HG02678 (cell line): ENCODE measurements around the gene PICK1.
"Not testable (repeated sequence)": the region's sequence is repeated elsewhere in the genome, so short reads cannot be mapped to it uniquely, and the experiment has no call there.

Source experiments
- ATAC-seq: cut with Tn5 transposase; IDR thresholded peaks from one replicate; pipeline ENCODE4 v1.9.1; 2021; ENCODE audit warnings: mild to moderate bottlenecking, moderate library complexity; ENCODE audit not compliant: unreplicated experiment

Gene PICK1

GRCh38 chr22:38073150-38074130 lies 16.2 kb downstream of the PICK1 start:
- ATAC-seq: no peak

- ATAC-seq: no peak
These were observed 17.2 kb downstream of the PICK1 start for GRCh38 chr22:38074181-38075104.

- no peak for ATAC-seq
These were observed 18.1 kb downstream of the PICK1 start for GRCh38 chr22:38075105-38075825.

GRCh38 chr22:38075961-38076360 lies 18.8 kb downstream of the PICK1 start:
- ATAC-seq: no peak

DNA sequence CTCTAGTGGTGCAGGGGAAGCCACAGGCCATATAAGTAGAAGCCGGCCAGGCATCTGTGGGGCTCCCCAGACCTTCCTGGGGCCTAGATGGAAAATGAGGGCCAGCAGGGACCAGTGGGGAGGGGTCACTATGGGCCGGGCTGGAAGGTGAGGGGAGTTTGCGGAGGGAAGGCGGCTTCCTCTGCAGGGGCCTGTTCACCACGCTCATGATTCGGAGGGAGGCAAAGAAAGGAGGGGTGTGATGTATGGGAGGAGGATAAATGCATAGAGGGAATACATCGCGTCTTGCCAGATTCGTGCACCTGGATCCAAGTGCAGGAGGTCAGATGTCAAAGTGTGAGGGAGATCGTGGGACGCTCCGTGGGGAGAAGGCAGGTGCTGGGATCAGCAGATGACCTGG lies 19.9 kb downstream of the PICK1 start:
- no peak for ATAC-seq

GRCh38 chr22:38077595-38077994 lies 20.4 kb downstream of the PICK1 start:
- no peak for ATAC-seq

GRCh38 chr22:38078046-38078840 lies 21.0 kb downstream of the PICK1 start:
- no peak for ATAC-seq

- not testable (repeated sequence) for ATAC-seq
These were observed 22.0 kb downstream of the PICK1 start for GRCh38 chr22:38079208-38079607.

DNA sequence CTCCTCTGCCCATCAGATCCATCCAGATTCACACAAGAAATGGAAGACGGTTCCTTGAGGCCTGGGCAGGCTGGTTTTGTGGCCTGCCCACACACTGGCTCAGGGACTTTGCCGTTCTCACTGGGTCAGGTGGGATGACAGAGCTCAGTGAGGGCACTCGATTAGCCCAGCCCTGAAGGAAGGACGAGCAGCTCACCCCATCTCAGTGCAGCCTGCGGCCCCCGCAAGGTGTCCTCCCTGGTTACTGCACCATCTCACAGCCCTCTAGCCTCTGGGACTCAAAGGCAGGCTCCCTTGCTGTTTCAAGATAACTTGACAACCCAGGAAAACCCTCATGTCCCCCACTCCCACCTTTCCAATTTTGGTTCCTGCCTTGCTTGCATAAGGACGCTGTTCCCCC lies 22.6 kb downstream of the PICK1 start:
- no peak for ATAC-seq

DNA sequence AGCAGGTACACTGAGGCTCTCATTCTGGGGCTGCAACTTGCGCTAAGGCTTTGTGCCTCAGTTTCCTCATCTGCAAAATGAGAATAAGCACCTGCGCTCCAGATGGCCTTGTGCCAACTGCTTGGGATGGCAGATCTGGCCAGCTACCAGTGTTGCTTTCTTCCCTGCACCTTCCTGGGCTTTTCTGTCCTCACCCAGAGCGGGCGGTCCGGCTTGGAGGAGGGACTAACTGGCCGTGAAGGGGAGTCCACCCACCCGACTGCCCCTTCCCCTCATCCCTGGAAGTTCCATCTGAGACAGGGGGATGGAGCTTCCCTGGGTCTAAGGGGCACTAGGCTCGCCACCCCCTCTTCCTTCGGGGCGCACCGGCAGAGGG lies 23.3 kb downstream of the PICK1 start:
- no peak for ATAC-seq

DNA sequence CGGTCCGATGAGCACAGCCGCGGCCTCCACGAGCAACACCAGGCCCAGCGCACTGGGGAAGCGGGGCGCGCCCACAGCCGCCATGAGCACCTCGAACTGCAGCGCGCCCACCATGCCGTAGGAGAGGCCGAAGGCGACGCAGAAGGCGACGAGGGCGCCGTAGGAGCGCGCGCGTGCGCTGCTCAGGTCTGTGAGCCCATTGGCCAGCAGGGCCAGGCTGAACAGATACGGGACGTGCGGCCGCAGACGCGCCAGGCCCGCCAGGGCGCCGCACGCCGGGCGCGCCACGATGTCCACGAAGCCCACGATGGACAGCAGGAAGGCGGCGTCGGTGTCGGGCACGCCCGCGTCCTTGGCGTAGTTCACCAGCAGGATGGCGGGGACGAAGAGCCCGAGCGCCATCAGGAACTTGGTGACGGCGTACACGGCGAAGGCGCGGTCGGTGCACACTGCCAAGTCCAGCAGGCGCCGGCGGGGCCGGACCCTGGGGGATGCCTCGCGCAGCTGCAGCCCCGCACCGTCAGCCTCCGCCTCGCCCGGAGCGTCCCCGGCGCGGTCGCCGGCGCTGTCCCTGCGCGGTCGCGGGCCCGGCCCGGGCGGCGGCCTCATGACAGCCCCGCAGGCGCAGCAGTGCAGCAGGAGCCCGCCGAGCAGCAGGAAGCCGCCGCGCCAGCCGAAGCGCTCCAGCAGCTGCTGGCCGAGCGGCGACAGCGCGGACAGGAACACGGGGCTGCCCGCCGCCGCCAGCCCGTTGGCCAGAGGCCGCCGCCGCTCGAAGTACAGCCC lies 23.8 kb downstream of the PICK1 start:
- no peak for ATAC-seq

GRCh38 chr22:38081636-38081940 lies 24.4 kb downstream of the PICK1 start:
- no peak for ATAC-seq

DNA sequence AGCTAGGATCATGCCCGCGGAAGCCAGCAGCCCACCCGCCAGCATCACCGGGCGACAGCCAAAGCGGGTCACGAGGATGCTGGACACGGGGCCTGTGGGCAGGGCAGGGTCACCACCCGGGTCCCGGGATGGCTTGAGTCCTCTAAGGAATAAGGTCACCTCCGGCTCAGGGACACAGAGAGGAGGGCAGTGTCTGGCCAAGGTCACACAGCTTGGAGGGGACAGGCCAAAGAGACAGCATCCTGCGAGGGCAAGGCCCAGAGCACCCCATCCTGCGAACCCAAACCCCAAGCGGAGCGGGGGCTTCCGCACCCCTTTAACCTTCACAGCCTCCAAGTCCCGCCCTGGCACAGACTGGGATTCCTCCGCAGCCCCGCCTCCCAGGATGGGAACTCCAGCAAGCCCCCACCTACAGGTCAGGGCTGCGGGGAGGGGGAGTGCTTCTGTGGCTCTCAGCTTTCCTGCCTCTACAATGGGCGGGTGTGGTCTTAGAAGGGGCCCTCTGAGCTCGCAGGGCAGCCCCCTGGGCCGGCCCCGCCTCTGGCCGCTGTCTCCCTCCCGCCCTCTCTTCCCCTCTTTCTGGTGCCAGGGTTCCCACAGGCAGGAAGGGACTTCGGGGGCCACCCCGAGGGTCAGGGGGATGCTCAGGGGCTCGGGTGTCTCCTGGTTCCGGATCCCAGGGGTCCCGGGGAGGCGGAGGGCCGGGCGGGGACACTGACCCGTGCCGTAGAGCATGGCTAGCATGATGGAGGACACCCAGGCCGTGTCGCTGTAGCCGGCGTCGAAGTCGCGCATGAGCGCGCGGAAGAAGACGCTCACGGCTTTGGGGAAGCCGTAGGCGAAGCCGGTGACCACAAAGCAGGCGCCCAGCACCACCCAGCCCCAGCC lies 25.0 kb downstream of the PICK1 start:
- no peak for ATAC-seq

GRCh38 chr22:38082986-38083710 lies 25.9 kb downstream of the PICK1 start:
- no peak for ATAC-seq

GRCh38 chr22:38083931-38084631 lies 26.9 kb downstream of the PICK1 start, which contains the start of gene SLC16A8:
SLC16A8 (minus strand) TSS chr22:38084184; CDS start chr22:38082873, 1,311 bp downstream.
- no peak for ATAC-seq

DNA sequence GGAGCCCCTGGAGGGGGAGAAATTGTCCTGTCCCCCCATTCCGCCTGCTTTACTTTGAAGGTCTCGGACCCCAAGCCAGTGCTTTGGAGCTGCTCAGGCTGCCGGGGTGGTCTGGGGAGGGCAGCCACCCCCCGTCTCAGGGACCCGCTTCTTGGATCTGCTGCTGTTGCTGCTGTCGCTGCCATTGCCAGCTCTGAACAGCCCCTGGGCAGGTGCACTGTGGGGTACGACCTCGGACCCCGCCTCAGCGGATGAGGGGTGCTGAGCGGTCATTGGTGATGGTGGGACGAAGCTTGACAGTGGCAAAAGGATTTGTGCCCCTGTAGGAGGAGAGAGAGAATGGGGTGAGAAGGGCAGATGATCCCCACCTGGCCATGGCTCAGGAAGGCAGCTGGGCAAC lies 27.9 kb downstream of the PICK1 start:
- ATAC-seq: no peak

- no peak for ATAC-seq
These were observed 28.3 kb downstream of the PICK1 start for GRCh38 chr22:38085501-38085900.
